Right lobe of liver (tissue), 4 donors: Measurements from ENCODE around the gene ATM.

Experiments used
- CTCF ChIP-seq, 4 donors: fragments of 200-600 bp in 3 of 4; fragments of 450-650 bp in 1 of 4; IDR thresholded peaks; one replicate each; pipeline versions ENCODE4 v1.5.1 to v1.8.0; 2016 to 2022; ENCODE audit warnings: antibody characterized with exemption in 4 of 4, mild to moderate bottlenecking in 2 of 4
- POLR2A ChIP-seq: fragments of 450-650 bp; IDR thresholded peaks from one replicate; pipeline ENCODE4 v1.6.1; 2017; ENCODE audit warnings: antibody characterized with exemption, mild to moderate bottlenecking
- donor health status: DM: no; HTN: no; CAD: no.
- donor health status: DM: no; HTN: no; CAD: no.
- donor health status: DM: no; HTN: yes; CAD: no.

GRCh38 chr11:108216988-108217387, 5.9 kb upstream of the ATM start:
- TF ChIP-seq CTCF (IDR thresholded peaks at IDR 0.05) (no peak), POLR2A (no peak)
